SK-N-SH (cell line): ENCODE data around the gene NUFIP2. TPM values are rescaled to one million over a fixed set of nuclear protein-coding genes. Genes with fewer than 3 reads are reported as not detected.

Experiments
- CTCF ChIA-PET: fragments of 300-600, 350-600 bp; formaldehyde crosslinking; extraction: SDS; loops from one replicate; lab custom pipeline; 2021; lab: Yijun Ruan, JAX
- POLR2A ChIA-PET: fragments of 350-600 bp; sonication (Branson Sonifier 250); formaldehyde crosslinking; extraction: SDS; loops from one replicate; lab custom pipeline; 2020; ENCODE audit warnings: antibody characterized with exemption, inconsistent platforms; lab: Yijun Ruan, JAX
- DNase-seq: peaks from one replicate; pipeline ENCODE4 v3.0.0; 2012
- H2AFZ ChIP-seq: fragments of 200-600 bp; sonication (generic); 2 replicates; pipeline ENCODE4 v1.8.1; 2016; ENCODE audit warnings: antibody characterized with exemption, mild to moderate bottlenecking, low read depth
- H3F3A ChIP-seq: fragments of 200-600 bp; sonication (generic); replicated peaks from 2 replicates; pipeline ENCODE3; 2016; ENCODE audit warnings: antibody characterized with exemption, mild to moderate bottlenecking; ENCODE audit not compliant: insufficient read depth
- H3K27ac ChIP-seq, 2 experiments: fragments of 200-500 bp in 1 of 2; fragments of 200-600 bp in 1 of 2; sonication (Bioruptor generic) in 1 of 2; sonication (generic), shearing (Covaris generic) in 1 of 2; 2 replicates each; pipeline versions ENCODE4 v1.5.1 to v1.6.1; 2014 to 2016; ENCODE audit warnings: low read depth in 2 of 2, inconsistent platforms in 1 of 2, low read length in 1 of 2, mild to moderate bottlenecking in 1 of 2, mixed read lengths in 1 of 2
- H3K27me3 ChIP-seq: fragments of 200-600 bp; sonication (generic), shearing (Covaris generic); 2 replicates; pipeline ENCODE4 v1.6.1; 2016; ENCODE audit warnings: mixed run types; ENCODE audit not compliant: insufficient read depth
- H3K36me3 ChIP-seq, 2 experiments: fragments of 200-500 bp in 1 of 2; fragments of 200-600 bp in 1 of 2; sonication (Bioruptor generic) in 1 of 2; sonication (generic) in 1 of 2; replicated peaks in 1 of 2; 2 replicates each; pipeline versions ENCODE3 to v1.5.1; 2014 to 2016; ENCODE audit warnings: low read length in 1 of 2, mild to moderate bottlenecking in 1 of 2; ENCODE audit not compliant: insufficient read depth in 2 of 2, control insufficient read depth in 1 of 2
- H3K4me1 ChIP-seq, 2 experiments: fragments of 200-500 bp in 1 of 2; fragments of 200-600 bp in 1 of 2; sonication (Bioruptor generic) in 1 of 2; sonication (generic), shearing (Covaris generic) in 1 of 2; 2 replicates each; pipeline versions ENCODE4 v1.5.1 to v1.6.1; 2014 to 2016; ENCODE audit warnings: low read depth in 1 of 2, low read length in 1 of 2, mixed run types in 1 of 2; ENCODE audit not compliant: insufficient read depth in 2 of 2, control insufficient read depth in 1 of 2
- H3K4me2 ChIP-seq: fragments of 200-600 bp; sonication (generic), shearing (Covaris generic); 2 replicates; pipeline ENCODE4 v1.6.1; 2017; ENCODE audit warnings: mixed run types
- H3K4me3 ChIP-seq, 2 experiments: fragments of 200-500 bp in 1 of 2; fragments of 200-600 bp in 1 of 2; sonication (Bioruptor generic) in 1 of 2; sonication (generic), shearing (Covaris generic) in 1 of 2; 2 replicates each; pipeline versions ENCODE4 v1.5.1 to v1.8.1; 2014 to 2016; ENCODE audit warnings: low read depth in 2 of 2, inconsistent platforms in 1 of 2, low read length in 1 of 2, mild to moderate bottlenecking in 1 of 2, mixed read lengths in 1 of 2, moderate library complexity in 1 of 2
- H3K79me2 ChIP-seq: fragments of 200-600 bp; sonication (generic); 2 replicates; pipeline ENCODE4 v1.8.1; 2017; ENCODE audit warnings: mild to moderate bottlenecking; ENCODE audit not compliant: insufficient read depth
- H3K9ac ChIP-seq: fragments of 200-600 bp; sonication (generic); 2 replicates; pipeline ENCODE4 v1.6.1; 2017; ENCODE audit warnings: mixed run types
- H3K9me2 ChIP-seq: fragments of 200-600 bp; sonication (generic); 2 replicates; pipeline ENCODE4 v1.6.1; 2017; ENCODE audit warnings: mixed run types
- H3K9me3 ChIP-seq: fragments of 200-600 bp; sonication (generic); 2 replicates; pipeline ENCODE4 v1.6.1; 2017; ENCODE audit warnings: mixed run types, mild to moderate bottlenecking, moderate library complexity
- H4K20me1 ChIP-seq: fragments of 200-600 bp; sonication (generic); 2 replicates; pipeline ENCODE4 v1.6.1; 2017; ENCODE audit warnings: mild to moderate bottlenecking, mixed run types; ENCODE audit not compliant: insufficient read depth
- CHD2 ChIP-seq: fragments of 150-350 bp; IDR thresholded peaks from 2 replicates; pipeline ENCODE4 v1.6.1; 2018; ENCODE audit warnings: low read length; ENCODE audit not compliant: partially characterized antibody
- ELF1 ChIP-seq: IDR thresholded peaks from 2 replicates; pipeline ENCODE4 v1.4.0; 2012
- EP300 ChIP-seq, 2 experiments: IDR thresholded peaks; 2 replicates each; pipeline versions ENCODE4 v1.4.0 to v1.6.1; 2012; ENCODE audit warnings: borderline replicate concordance in 1 of 2, low read depth in 1 of 2, low read length in 1 of 2
- FOXJ3 ChIP-seq: sonication (generic); formaldehyde crosslinking; IDR thresholded peaks from 2 replicates; pipeline ENCODE4 v1.5.1; 2020; ENCODE audit warnings: mild to moderate bottlenecking, missing genetic modification reagents
- GABPA ChIP-seq: IDR thresholded peaks from 2 replicates; pipeline ENCODE4 v1.4.0; 2012; ENCODE audit warnings: low read depth, mild to moderate bottlenecking
- MEF2A ChIP-seq: IDR thresholded peaks from 2 replicates; pipeline ENCODE4 v1.4.0; 2012; ENCODE audit warnings: low read depth, borderline replicate concordance
- MXI1 ChIP-seq: IDR thresholded peaks from 2 replicates; pipeline ENCODE4 v1.6.1; 2012; ENCODE audit warnings: mild to moderate bottlenecking, low read depth, low read length, improper control_type of control experiment
- PBX3 ChIP-seq: IDR thresholded peaks from 2 replicates; pipeline ENCODE4; 2012
- REST ChIP-seq: IDR thresholded peaks from 2 replicates; pipeline ENCODE4 v1.6.1; 2012; ENCODE audit warnings: mild to moderate bottlenecking, low read depth, low read length, moderate library complexity
- SIN3A ChIP-seq: IDR thresholded peaks from 2 replicates; pipeline ENCODE4 v1.6.1; 2012; ENCODE audit warnings: low read depth, mild to moderate bottlenecking, low read length, moderate library complexity, borderline replicate concordance
- TAF1 ChIP-seq: IDR thresholded peaks from 2 replicates; pipeline ENCODE4 v1.6.1; 2012; ENCODE audit warnings: low read depth, mild to moderate bottlenecking, low read length, moderate library complexity, borderline replicate concordance
- TCF12 ChIP-seq: IDR thresholded peaks from 2 replicates; pipeline ENCODE4 v1.4.0; 2012
- TEAD4 ChIP-seq: IDR thresholded peaks from 2 replicates; pipeline ENCODE4 v1.4.0; 2012; ENCODE audit warnings: mild to moderate bottlenecking, borderline replicate concordance; ENCODE audit not compliant: insufficient read depth
- YY1 ChIP-seq: IDR thresholded peaks from 2 replicates; pipeline ENCODE4 v1.4.0; 2012; ENCODE audit warnings: low read depth, mild to moderate bottlenecking
- ZBTB33 ChIP-seq: IDR thresholded peaks from 2 replicates; pipeline ENCODE4 v1.4.0; 2012; ENCODE audit warnings: low read depth, borderline replicate concordance
- WGBS: methylation state at CpG from one replicate; pipeline ENCODE4 v1.1.6; 2017; ENCODE audit warnings: low lambda C conversion rate; 5-methylcytosine and 5-hydroxymethylcytosine counted together
- polyA plus RNA-seq, 3 experiments: library from polyadenylated mRNA; depleted of rRNA; stranded (reverse); fragments of >200 nt; gene quantifications; 2 replicates each; pipeline ENCODE4 v1.2.3, GENCODE V29; 2012

The NUFIP2 gene
- polyA plus RNA-seq, 1 of the 3 experiments (the other 2 are of a cell fraction) = 9.0 TPM

GRCh38 chr17:29292992-29293889, 707 bp downstream of the NUFIP2 start:
- DNase-seq = peak; percentile 67
- Histone ChIP-seq H3K27me3 (no peaks in the 10 kb centered on the region), H2AFZ (no peak overlapping the region), H3K79me2 (peaks cover 55% of the 10 kb centered on the region), H3K27ac (peak overlapping the region; percentile 94 to 95), H3K36me3 (peaks cover 0 to 35% of the 10 kb centered on the region in 2 experiments), H3K9ac (peak overlapping the region; percentile 94), H3K4me1 (peaks cover 15 to 22% of the 10 kb centered on the region in 2 experiments; a peak in 3 of 4 replicates), H3K9me2 (no peaks in the 10 kb centered on the region), H4K20me1 (peaks cover 41% of the 10 kb centered on the region), H3K9me3 (no peaks in the 10 kb centered on the region), H3K4me3 (peak overlapping the region; percentile 87 to 99), H3K4me2 (peak overlapping the region; percentile 88), H3F3A (peaks cover 20% of the 10 kb centered on the region)
- ChIA-PET POLR2A (interaction anchor here (0.6 to 1.5 kb wide), 6 partner anchors 10 to 144 kb away, joined by 3 to 8 read pairs (median 6); no protein-coding TSS in a partner anchor), CTCF (interaction anchor here (0.9 to 3.8 kb wide), 10 partner anchors 14 to 169 kb away, joined by 3 to 43 read pairs (median 6); partner anchors contain the start of gene MYO18A)
- TF ChIP-seq PBX3 (0 out of 2 replicates have a peak, but pooled peaks have one; percentile 8), SIN3A (peak; percentile 1; the same call in 1 of the 2 replicates), ZBTB33 (no peak), REST (peak; percentile 35; the same call in 1 of the 2 replicates), GABPA (peak; percentile 34; the same call in 1 of the 2 replicates), MXI1 (peak; percentile 10; the same call in 1 of the 2 replicates), EP300 (IDR thresholded peaks at IDR 0.05; ENCODE audit: borderline replicate concordance in 1 of 2, low read depth in 1 of 2, low read length in 1 of 2) (peak in 1 of 2 experiments; percentile 19; a peak in 1 of 4 replicates), TEAD4 (no peak), FOXJ3 (no peak), ELF1 (0 out of 2 replicates have a peak, but pooled peaks have one; percentile 22), TCF12 (no peak), TAF1 (peak; percentile 81), YY1 (peak; percentile 91), MEF2A (no peak), CHD2 (peak; percentile 76)
- WGBS = 1% methylated on average over 40 of the region's 54 CpGs
